HEK293T (cell line): ENCODE measurements around the gene TMEM17.

ENCODE experiments used
- CTCF ChIA-PET: fragments of 350-600 bp; formaldehyde crosslinking; extraction: SDS; loops from one replicate; lab custom pipeline; 2021; ENCODE audit warnings: antibody characterized with exemption, inconsistent platforms; lab: Yijun Ruan, JAX
- POLR2A ChIA-PET: fragments of 350-600 bp; formaldehyde crosslinking; extraction: SDS; loops from one replicate; lab custom pipeline; 2020; ENCODE audit warnings: antibody characterized with exemption, inconsistent platforms; lab: Yijun Ruan, JAX
- DNase-seq: peaks from one replicate; pipeline ENCODE4 v3.0.0; 2012; ENCODE audit warnings: mixed read lengths; ENCODE audit errors: extremely low spot score
- ARNT ChIP-seq: fragments of 450-650 bp; IDR thresholded peaks from 2 replicates; pipeline ENCODE4 v1.6.1; 2017; ENCODE audit warnings: mild to moderate bottlenecking
- BHLHE40 ChIP-seq: fragments of 450-650 bp; IDR thresholded peaks from 2 replicates; pipeline ENCODE4 v1.6.1; 2016; ENCODE audit warnings: mild to moderate bottlenecking, moderate library complexity, borderline replicate concordance
- CTBP1 ChIP-seq: fragments of 450-650 bp; IDR thresholded peaks from 2 replicates; pipeline ENCODE4 v1.6.1; 2016; ENCODE audit warnings: borderline replicate concordance
- ELF4 ChIP-seq: fragments of 450-650 bp; IDR thresholded peaks from 2 replicates; pipeline ENCODE4 v1.6.1; 2017; ENCODE audit warnings: antibody characterized with exemption
- FOXA1 ChIP-seq: fragments of 450-650 bp; IDR thresholded peaks from 2 replicates; pipeline ENCODE4 v1.6.1; 2016; ENCODE audit warnings: mild to moderate bottlenecking
- FOXK2 ChIP-seq: fragments of 450-650 bp; IDR thresholded peaks from 2 replicates; pipeline ENCODE4 v1.6.1; 2016; ENCODE audit warnings: mild to moderate bottlenecking
- FOXM1 ChIP-seq: fragments of 450-650 bp; IDR thresholded peaks from 2 replicates; pipeline ENCODE4 v1.6.1; 2017; ENCODE audit warnings: mild to moderate bottlenecking, borderline replicate concordance
- HDGF ChIP-seq: fragments of 450-650 bp; IDR thresholded peaks from 2 replicates; pipeline ENCODE4 v1.6.1; 2017; ENCODE audit warnings: antibody characterized with exemption, borderline replicate concordance
- L3MBTL2 ChIP-seq: fragments of 450-650 bp; conservative IDR thresholded peaks from 2 replicates; pipeline ENCODE4 v1.6.1; 2016; ENCODE audit warnings: mild to moderate bottlenecking
- LEF1 ChIP-seq: fragments of 450-650 bp; IDR thresholded peaks from 2 replicates; pipeline ENCODE4 v1.6.1; 2017; ENCODE audit warnings: mild to moderate bottlenecking, borderline replicate concordance
- NFRKB ChIP-seq: fragments of 450-650 bp; IDR thresholded peaks from 2 replicates; pipeline ENCODE4 v1.6.1; 2016; ENCODE audit warnings: mild to moderate bottlenecking, moderate library complexity
- SP1 ChIP-seq: fragments of 450-650 bp; IDR thresholded peaks from 2 replicates; pipeline ENCODE4 v1.6.1; 2017
- SUZ12 ChIP-seq: fragments of 450-650 bp; IDR thresholded peaks from 2 replicates; pipeline ENCODE4 v1.6.1; 2016; ENCODE audit warnings: mild to moderate bottlenecking
- TARDBP ChIP-seq: fragments of 450-650 bp; IDR thresholded peaks from 2 replicates; pipeline ENCODE4 v1.6.1; 2016
- ZNF384 ChIP-seq: fragments of 450-650 bp; IDR thresholded peaks from 2 replicates; pipeline ENCODE4 v1.6.1; 2016
- TF ChIP-seq, protein P1 (sequence below): fragments of 450-650 bp; IDR thresholded peaks from 2 replicates; pipeline ENCODE4 v1.6.1; 2016

Gene TMEM17, protein sequence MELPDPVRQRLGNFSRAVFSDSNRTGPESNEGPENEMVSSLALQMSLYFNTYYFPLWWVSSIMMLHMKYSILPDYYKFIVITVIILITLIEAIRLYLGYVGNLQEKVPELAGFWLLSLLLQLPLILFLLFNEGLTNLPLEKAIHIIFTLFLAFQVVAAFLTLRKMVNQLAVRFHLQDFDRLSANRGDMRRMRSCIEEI

DNA sequence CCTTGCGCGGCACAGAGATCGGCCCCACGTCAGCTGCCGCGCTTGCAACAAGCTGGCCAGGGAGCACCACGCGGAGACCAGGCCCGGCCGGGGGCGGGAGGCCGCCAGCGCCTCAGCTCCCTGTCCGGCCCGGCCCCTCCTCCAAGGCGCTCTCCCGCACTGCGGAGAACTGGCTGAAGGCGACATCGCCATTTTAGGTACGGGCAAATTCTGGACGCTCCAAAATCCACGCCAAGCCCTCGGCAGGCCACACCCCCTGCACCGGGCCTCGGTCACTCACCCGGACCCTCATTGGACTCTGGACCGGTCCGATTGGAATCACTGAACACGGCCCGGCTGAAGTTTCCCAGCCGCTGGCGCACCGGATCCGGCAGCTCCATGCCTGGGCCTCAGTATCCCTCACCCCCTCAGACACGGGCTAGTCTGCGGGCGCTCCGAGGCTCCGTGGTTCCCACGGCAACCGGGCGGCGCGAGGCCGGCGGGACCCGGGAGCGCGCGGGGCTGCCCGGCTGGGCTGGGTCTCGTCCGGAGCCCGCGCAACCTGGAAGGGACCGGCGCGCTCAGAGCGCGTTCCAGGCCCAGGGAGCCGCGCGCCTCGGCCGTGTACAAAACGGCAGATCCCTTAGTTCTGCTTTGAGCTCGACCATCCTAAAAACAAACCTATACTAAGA is at the start of gene TMEM17:
Gene TMEM17, minus strand, starts transcription at position 446 of the 671 bp plus-strand sequence. Its CDS starts 66 bp downstream, at position 380.
- DNase-seq, result peak; percentile 80
- TF ChIP-seq SUZ12, result no peak
- TF ChIP-seq LEF1, result no peak
- no peak for TF ChIP-seq TARDBP
- TF ChIP-seq, protein P1, sequence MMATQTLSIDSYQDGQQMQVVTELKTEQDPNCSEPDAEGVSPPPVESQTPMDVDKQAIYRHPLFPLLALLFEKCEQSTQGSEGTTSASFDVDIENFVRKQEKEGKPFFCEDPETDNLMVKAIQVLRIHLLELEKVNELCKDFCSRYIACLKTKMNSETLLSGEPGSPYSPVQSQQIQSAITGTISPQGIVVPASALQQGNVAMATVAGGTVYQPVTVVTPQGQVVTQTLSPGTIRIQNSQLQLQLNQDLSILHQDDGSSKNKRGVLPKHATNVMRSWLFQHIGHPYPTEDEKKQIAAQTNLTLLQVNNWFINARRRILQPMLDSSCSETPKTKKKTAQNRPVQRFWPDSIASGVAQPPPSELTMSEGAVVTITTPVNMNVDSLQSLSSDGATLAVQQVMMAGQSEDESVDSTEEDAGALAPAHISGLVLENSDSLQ, result no peak
- no peak for TF ChIP-seq HDGF
- peak; percentile 91 for TF ChIP-seq L3MBTL2
- 0 out of 2 replicates have a peak, but pooled peaks have one; percentile 60 for TF ChIP-seq FOXM1
- no peak for TF ChIP-seq ARNT
- TF ChIP-seq NFRKB, result peak; percentile 49; the same call in 1 of the 2 replicates
- no peak for TF ChIP-seq FOXK2
- no peak for TF ChIP-seq ELF4
- TF ChIP-seq SP1, result no peak
- ChIA-PET CTCF (interaction anchor here (1.0 kb wide), 1 partner anchor 14 kb away, joined by 3 read pairs; no protein-coding TSS in a partner anchor), POLR2A (interaction anchor here (0.9 to 1.7 kb wide), 8 partner anchors 9 to 200 kb away, joined by 3 to 10 read pairs (median 3); partner anchors contain the start of gene EHBP1)

- ChIA-PET POLR2A (no interaction called here), CTCF (no interaction called here)
- TF ChIP-seq FOXM1 (no peak), ELF4 (no peak), TARDBP (no peak), L3MBTL2 (no peak), BHLHE40 (no peak), FOXK2 (no peak), LEF1 (no peak), SUZ12 (no peak), CTBP1 (no peak), SP1 (no peak), FOXA1 (no peak), HDGF (no peak)
- TF ChIP-seq, protein P1, result no peak
- DNase-seq, result no peak
Measured at GRCh38 chr2:62554440-62554839, 48.4 kb upstream of the TMEM17 start.

DNA sequence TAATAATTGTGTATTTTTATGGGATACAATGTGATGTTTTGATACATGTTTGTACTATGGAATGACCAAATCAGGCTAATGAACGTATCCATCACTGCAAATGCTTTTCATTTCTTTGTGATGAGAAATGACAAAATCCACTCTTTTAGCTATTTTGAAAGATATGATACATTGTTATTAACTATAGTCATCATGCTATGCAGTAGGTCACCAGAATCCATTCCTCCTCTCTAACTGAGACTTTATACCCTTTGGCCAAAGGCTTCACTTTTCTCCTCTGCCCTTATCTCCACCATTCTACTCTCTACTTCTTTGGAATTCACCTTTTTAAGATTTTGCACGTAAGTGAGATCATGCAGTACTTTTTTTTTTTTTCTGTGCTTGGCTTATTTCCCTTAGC is 44.5 kb upstream of the TMEM17 start:
- DNase-seq, result no peak
- CTCF ChIA-PET, result no interaction called here
- TF ChIP-seq HDGF, result no peak
- TF ChIP-seq CTBP1, result no peak
- TF ChIP-seq SP1, result no peak
- no peak for TF ChIP-seq ELF4
- TF ChIP-seq LEF1, result no peak
- TF ChIP-seq SUZ12, result no peak
- no peak for TF ChIP-seq FOXA1
- TF ChIP-seq NFRKB, result no peak
- POLR2A ChIA-PET, result no interaction called here

- POLR2A ChIA-PET, result no interaction called here
- TF ChIP-seq LEF1, result no peak
- TF ChIP-seq, protein P1, result no peak
- TF ChIP-seq NFRKB, result no peak
- TF ChIP-seq FOXM1, result no peak
- no peak for TF ChIP-seq CTBP1
- TF ChIP-seq SUZ12, result no peak
- TF ChIP-seq BHLHE40, result no peak
- TF ChIP-seq L3MBTL2, result no peak
- TF ChIP-seq FOXA1, result no peak
- no peak for TF ChIP-seq FOXK2
- CTCF ChIA-PET, result no interaction called here
- no peak for DNase-seq
Measured at GRCh38 chr2:62547854-62548253, 41.9 kb upstream of the TMEM17 start.

GRCh38 chr2:62545261-62545660 is 39.3 kb upstream of the TMEM17 start:
- no peak for DNase-seq
- ChIA-PET CTCF (no interaction called here), POLR2A (no interaction called here)
- no peak for TF ChIP-seq ZNF384
- no peak for TF ChIP-seq ARNT
- no peak for TF ChIP-seq BHLHE40

GRCh38 chr2:62540408-62541168 is 34.6 kb upstream of the TMEM17 start:
- DNase-seq, result no peak
- ChIA-PET CTCF (no interaction called here), POLR2A (no interaction called here)
- TF ChIP-seq ZNF384 (no peak), SP1 (no peak), FOXK2 (no peak), ARNT (no peak), ELF4 (no peak), CTBP1 (no peak), L3MBTL2 (no peak), BHLHE40 (no peak), LEF1 (no peak), FOXM1 (no peak), SUZ12 (no peak)
- TF ChIP-seq, protein P1, result no peak
